ENCODE data around the gene UBTD1.

UBTD1 gene

GRCh38 chr10:97546456-97547270, 47.9 kb downstream of the UBTD1 start:
- TF ChIP-seq CTCF (conservative IDR thresholded peaks at IDR 0.05; ENCODE audit: low read depth, low read length) = no peak
- H3K4me3 ChIP-seq (ENCODE audit: low read length) = no peak overlapping the region
- no peak for DNase-seq (ENCODE audit: low read depth)

GRCh38 chr10:97547271-97547600, 48.5 kb downstream of the UBTD1 start:
- no peak for DNase-seq (ENCODE audit: low read depth)
- H3K4me3 ChIP-seq (ENCODE audit: low read length) = no peak overlapping the region
- no peak for TF ChIP-seq CTCF (conservative IDR thresholded peaks at IDR 0.05; ENCODE audit: low read depth, low read length)

GRCh38 chr10:97547962-97548361, 49.2 kb downstream of the UBTD1 start:
- no peak for TF ChIP-seq CTCF (conservative IDR thresholded peaks at IDR 0.05; ENCODE audit: low read depth, low read length)
- no peak for DNase-seq (ENCODE audit: low read depth)
- H3K4me3 ChIP-seq (ENCODE audit: low read length) = no peak overlapping the region

GRCh38 chr10:97548828-97549455, 50.2 kb downstream of the UBTD1 start:
- DNase-seq (ENCODE audit: low read depth) = no peak
- H3K4me3 ChIP-seq (ENCODE audit: low read length) = no peak overlapping the region
- no peak for TF ChIP-seq CTCF (conservative IDR thresholded peaks at IDR 0.05; ENCODE audit: low read depth, low read length)

- no peak overlapping the region for H3K4me3 ChIP-seq (ENCODE audit: low read length)
- no peak for DNase-seq (ENCODE audit: low read depth)
- TF ChIP-seq CTCF (conservative IDR thresholded peaks at IDR 0.05; ENCODE audit: low read depth, low read length) = no peak
Measured at GRCh38 chr10:97549587-97550322, 51.0 kb downstream of the UBTD1 start.

- no peak for DNase-seq (ENCODE audit: low read depth)
- H3K4me3 ChIP-seq (ENCODE audit: low read length) = no peak overlapping the region
- no peak for TF ChIP-seq CTCF (conservative IDR thresholded peaks at IDR 0.05; ENCODE audit: low read depth, low read length)
Measured at GRCh38 chr10:97550336-97551149, 51.8 kb downstream of the UBTD1 start.

All from retinal pigment epithelial cell (primary cell).